Esophagus (tissue), 2 donors: Measurements from ENCODE around the gene SPHK1. TPM values are rescaled to one million over a fixed set of nuclear protein-coding genes. Genes with fewer than 3 reads are reported as not detected.

ENCODE experiments used
- H3K27ac ChIP-seq, 2 donors: one replicate each; pipeline ENCODE4 v1.5.1; 2013; ENCODE audit warnings: low read depth in 2 of 2, mild to moderate bottlenecking in 2 of 2, inconsistent platforms in 1 of 2, low read length in 1 of 2, moderate library complexity in 1 of 2
- H3K27me3 ChIP-seq, 2 donors: one replicate each; pipeline ENCODE4 v1.6.1; 2013; ENCODE audit warnings: low read length in 2 of 2, control low read depth in 1 of 2, mild to moderate bottlenecking in 1 of 2; ENCODE audit not compliant: insufficient read depth in 2 of 2, control insufficient read depth in 1 of 2
- H3K36me3 ChIP-seq, 2 donors: one replicate each; pipeline ENCODE4 v1.6.1; 2013; ENCODE audit warnings: low read length in 1 of 2; ENCODE audit not compliant: control insufficient read depth in 2 of 2, insufficient read depth in 2 of 2
- H3K4me1 ChIP-seq, 2 donors: one replicate each; pipeline ENCODE4 v1.6.1; 2013; ENCODE audit warnings: low read length in 1 of 2; ENCODE audit not compliant: control insufficient read depth in 2 of 2, insufficient read depth in 2 of 2
- H3K4me3 ChIP-seq, 2 donors: one replicate each; pipeline ENCODE4 v1.5.1; 2013; ENCODE audit warnings: low read length in 2 of 2, mild to moderate bottlenecking in 2 of 2, low read depth in 1 of 2, moderate library complexity in 1 of 2
- H3K9me3 ChIP-seq, 2 donors: one replicate each; pipeline ENCODE4 v1.6.1; 2013; ENCODE audit warnings: mild to moderate bottlenecking in 2 of 2, low read depth in 1 of 2, low read length in 1 of 2, moderate library complexity in 1 of 2; ENCODE audit not compliant: control insufficient read depth in 2 of 2, insufficient read depth in 1 of 2
- WGBS, 2 donors: extraction: QIAGEN DNeasy Blood & Tissue Kit; methylation state at CpG; one replicate each; pipeline ENCODE4 v1.1.7; 2013; 5-methylcytosine and 5-hydroxymethylcytosine counted together
- polyA plus RNA-seq, 2 donors: library from polyadenylated mRNA; stranded (reverse); fragments of 200-250 nt; gene quantifications; one replicate each; pipeline ENCODE4 v1.2.3, GENCODE V29; 2013
- donor health status: healthy with polysubstance abuse.
- donor health status: Bipolar disorder and iron deficiency.

Gene SPHK1
- polyA plus RNA-seq, 2 donors = 20.5 to 23.0 TPM

DNA sequence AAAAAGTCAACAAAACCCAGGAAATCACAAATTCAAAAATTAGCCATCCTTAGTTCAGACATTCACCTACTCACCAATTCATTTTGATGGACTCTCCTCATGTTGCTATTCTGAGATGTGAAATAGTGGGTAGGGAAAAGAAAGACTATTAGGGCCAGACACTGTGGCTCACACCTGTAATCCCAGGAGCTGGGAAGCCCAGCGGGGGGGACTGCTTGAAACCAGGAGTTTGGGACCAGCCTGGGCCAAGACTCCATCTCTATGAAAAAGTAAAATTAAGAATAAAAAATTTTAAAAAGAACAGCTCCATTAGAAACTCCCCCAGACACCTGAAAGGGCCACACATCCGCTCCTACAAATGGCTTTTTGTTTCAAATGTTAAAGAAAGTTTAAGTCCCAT, 47.1 kb downstream of the SPHK1 start:
- Histone ChIP-seq H3K9me3 (no peaks in the 10 kb centered on the region), H3K27me3 (no peaks in the 10 kb centered on the region), H3K27ac (no peak overlapping the region), H3K36me3 (no peaks in the 10 kb centered on the region), H3K4me3 (no peak overlapping the region), H3K4me1 (peaks cover 4 to 10% of the 10 kb centered on the region in 2 donors)
- 86 to 89% methylated on average over 2 of the region's 2 CpGs for WGBS, 2 donors

DNA sequence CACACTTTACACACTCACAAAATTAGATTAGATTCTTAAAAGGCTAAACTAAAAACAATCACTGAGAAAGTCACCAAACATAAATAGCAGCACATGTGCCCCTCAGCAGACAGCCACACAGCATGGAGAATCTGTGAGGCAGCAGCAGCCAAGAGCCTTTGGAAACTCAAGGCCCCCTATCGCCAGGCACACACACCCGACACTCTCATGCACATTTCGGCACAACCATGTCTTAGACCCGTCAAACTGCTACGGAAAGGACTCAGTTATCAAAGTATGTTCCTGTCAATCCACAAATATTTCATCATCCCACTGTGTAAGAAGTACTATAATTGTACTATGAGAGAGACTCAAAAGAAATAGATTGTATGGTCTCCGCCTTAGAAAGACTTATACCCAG, 47.6 kb downstream of the SPHK1 start:
- Histone ChIP-seq H3K9me3 (no peaks in the 10 kb centered on the region), H3K27ac (no peak overlapping the region), H3K4me3 (no peak overlapping the region), H3K36me3 (no peaks in the 10 kb centered on the region), H3K27me3 (no peaks in the 10 kb centered on the region), H3K4me1 (peaks cover 4 to 10% of the 10 kb centered on the region in 2 donors)
- WGBS, 2 donors = 82 to 85% methylated on average over 6 of the region's 6 CpGs

DNA sequence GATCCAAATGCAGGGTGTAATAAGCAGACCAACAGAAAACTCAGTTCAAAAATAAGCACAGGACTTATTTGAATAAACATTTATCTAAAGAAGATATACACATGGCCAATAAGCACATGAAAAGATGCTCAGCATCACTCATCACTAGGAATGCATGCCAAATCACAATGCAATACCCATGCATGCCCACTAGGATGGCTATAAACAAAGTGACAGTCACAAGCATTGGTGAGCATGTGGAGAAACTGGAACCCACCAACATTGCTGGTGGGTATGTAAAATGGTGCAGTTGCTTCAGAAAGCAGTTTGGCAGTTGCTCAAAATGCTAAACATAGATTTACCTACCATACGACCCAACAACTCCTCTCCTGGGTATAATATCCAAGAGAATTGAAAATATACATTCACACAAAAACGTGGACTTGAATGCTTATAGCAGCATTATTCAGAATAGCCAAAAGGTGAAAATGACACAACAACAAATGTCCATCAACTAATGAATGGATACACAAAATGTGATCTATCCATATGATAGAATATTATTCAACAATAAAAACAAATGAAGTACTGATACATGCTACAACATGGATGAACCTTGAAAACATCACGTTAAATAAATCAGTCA, 48.4 kb downstream of the SPHK1 start:
- Histone ChIP-seq H3K27ac (no peak overlapping the region), H3K27me3 (no peaks in the 10 kb centered on the region), H3K4me3 (no peak overlapping the region), H3K9me3 (no peaks in the 10 kb centered on the region), H3K4me1 (peaks cover 4 to 6% of the 10 kb centered on the region in 2 donors), H3K36me3 (no peaks in the 10 kb centered on the region)
- 76 to 77% methylated on average over 3 of the region's 3 CpGs for WGBS, 2 donors

DNA sequence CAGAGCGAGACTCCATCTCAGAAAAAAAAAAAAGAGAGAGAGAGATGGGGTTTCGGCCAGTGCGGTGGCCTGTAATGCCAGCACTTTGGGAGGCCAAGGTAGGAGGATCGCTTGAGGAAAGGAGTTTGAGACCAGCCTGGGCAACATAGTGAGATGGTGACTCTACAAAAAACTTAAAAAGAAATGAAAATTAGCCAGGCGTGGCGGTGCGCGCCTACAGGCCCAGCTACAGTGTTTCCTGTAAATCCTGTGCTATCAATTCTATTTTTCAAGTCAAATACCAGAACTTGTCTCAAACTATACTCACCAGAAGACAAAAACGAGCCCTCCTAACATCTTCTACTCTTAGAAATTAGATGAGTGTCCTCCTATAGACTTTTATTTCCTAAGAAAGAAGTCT, 49.3 kb downstream of the SPHK1 start:
- Histone ChIP-seq H3K36me3 (no peaks in the 10 kb centered on the region), H3K4me1 (peaks cover 5 to 6% of the 10 kb centered on the region in 2 donors), H3K9me3 (no peaks in the 10 kb centered on the region), H3K27me3 (no peaks in the 10 kb centered on the region), H3K27ac (no peak overlapping the region), H3K4me3 (no peak overlapping the region)
- WGBS, 2 donors = 95 to 96% methylated on average over 9 of the region's 9 CpGs

DNA sequence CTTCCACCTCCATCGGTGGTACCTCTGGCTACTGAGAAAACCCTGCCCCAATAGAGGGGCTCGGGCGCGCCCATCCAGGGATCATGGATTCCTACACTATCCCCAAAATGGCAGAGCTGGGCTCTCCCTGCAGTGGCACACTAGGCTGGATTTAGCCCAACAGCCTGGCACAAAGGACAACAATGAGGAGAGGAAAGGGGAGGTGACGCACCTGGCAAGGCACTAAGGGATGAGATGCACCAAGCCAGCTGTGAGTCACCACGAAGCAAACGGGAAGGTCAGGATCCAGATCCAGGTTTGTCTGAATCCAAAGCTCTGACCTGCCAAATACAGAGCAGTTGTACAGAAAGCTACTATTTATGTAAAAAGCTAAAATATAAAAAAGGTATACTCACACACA, 50.5 kb downstream of the SPHK1 start:
- Histone ChIP-seq H3K9me3 (no peaks in the 10 kb centered on the region), H3K4me3 (no peak overlapping the region), H3K27ac (no peak overlapping the region), H3K4me1 (peaks cover 5 to 9% of the 10 kb centered on the region in 2 donors), H3K27me3 (no peaks in the 10 kb centered on the region), H3K36me3 (no peaks in the 10 kb centered on the region)
- WGBS, 2 donors = 70 to 82% methylated on average over 7 of the region's 7 CpGs

DNA sequence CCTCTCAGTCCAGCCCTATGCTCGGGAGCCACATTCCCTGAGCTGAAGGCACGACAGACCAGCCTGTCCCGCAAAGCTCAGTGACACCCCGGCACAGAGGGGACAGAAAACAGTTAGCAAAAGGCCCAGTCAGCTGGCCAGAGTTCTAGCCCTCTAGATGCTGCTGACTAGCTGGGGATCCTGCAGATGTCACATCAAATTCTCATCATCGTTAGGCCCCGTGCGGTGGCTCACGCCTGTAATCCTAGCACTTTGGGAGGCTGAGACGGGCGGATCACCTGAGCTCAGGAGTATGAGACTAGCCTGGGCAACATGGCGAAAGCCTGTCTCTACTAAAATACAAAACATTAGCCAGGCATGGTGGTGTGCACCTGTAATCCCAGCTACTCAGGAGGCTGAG, 51.3 kb downstream of the SPHK1 start:
- H3K4me1 ChIP-seq = peaks cover 5 to 9% of the 10 kb centered on the region in 2 donors
- no peaks in the 10 kb centered on the region for H3K9me3 ChIP-seq
- H3K27ac ChIP-seq = no peak overlapping the region
- H3K4me3 ChIP-seq = no peak overlapping the region
- H3K36me3 ChIP-seq = no peaks in the 10 kb centered on the region
- H3K27me3 ChIP-seq = no peaks in the 10 kb centered on the region
- 96% methylated on average over 11 of the region's 11 CpGs for WGBS, 2 donors

Other genes with a start within 250 kb of the SPHK1 start
- under 1 TPM; 0.33 to 0.56 TPM for gene FOXJ1, start 243.4 kb upstream of the SPHK1 start, polyA plus RNA-seq
- under 1 TPM; 0.20 to 0.44 TPM for gene RNF157, start 144.1 kb upstream of the SPHK1 start, polyA plus RNA-seq
- gene UBALD2, start 119.3 kb upstream of the SPHK1 start, polyA plus RNA-seq = 10 to 100 TPM; 35.4 to 49.7 TPM
- gene QRICH2, start 76.3 kb upstream of the SPHK1 start, polyA plus RNA-seq = 1 to 10 TPM; 2.1 to 5.6 TPM
- 10 to 100 TPM; 34.8 to 43.1 TPM for gene PRPSAP1, start 30.7 kb upstream of the SPHK1 start, polyA plus RNA-seq
- gene UBE2O, start 68.5 kb downstream of the SPHK1 start, polyA plus RNA-seq = 1 to 10 TPM; 8.1 to 9.2 TPM
- gene AANAT, start 83.0 kb downstream of the SPHK1 start, polyA plus RNA-seq = not detected
- 10 to 100 TPM; 19.4 to 27.3 TPM for gene RHBDF2, start 116.8 kb downstream of the SPHK1 start, polyA plus RNA-seq
- 1 to 10 TPM; 3.1 to 3.7 TPM for gene CYGB, start 153.1 kb downstream of the SPHK1 start, polyA plus RNA-seq
- gene PRCD, start 155.4 kb downstream of the SPHK1 start, polyA plus RNA-seq = 1 to 10 TPM; 1.2 to 3.0 TPM
- 10 to 100 TPM; 17.5 to 20.2 TPM for gene ST6GALNAC2, start 201.3 kb downstream of the SPHK1 start, polyA plus RNA-seq